IMR-90 (cell line): ENCODE data around the gene EFNA5. TPM values are rescaled to one million over a fixed set of nuclear protein-coding genes. Genes with fewer than 3 reads are reported as not detected.

Source experiments
- ATAC-seq: fragments of 200-7000 bp; cut with Tn5 transposase; 2 replicates; pipeline ENCODE4 v1.9.1; 2020; ENCODE audit warnings: low read depth, mild to moderate bottlenecking, moderate library complexity
- BruUV-seq: library from RNA; stranded (reverse); fragments of 400-500 nt; replicated peaks from 2 replicates; lab custom pipeline; 2021; lab: Mats Ljungman, UMichigan
- CTCF ChIA-PET: fragments of 300-600 bp; formaldehyde crosslinking; extraction: SDS; loops from one replicate; lab custom pipeline; 2021; ENCODE audit warnings: antibody characterized with exemption; lab: Yijun Ruan, JAX
- POLR2A ChIA-PET: fragments of 300-600 bp; sonication (Branson Sonifier 250); formaldehyde crosslinking; loops from one replicate; lab custom pipeline; 2022; ENCODE audit warnings: antibody characterized with exemption; ENCODE audit not compliant: unreplicated experiment; lab: Charles Lee
- DNase-seq: peaks from one replicate; pipeline ENCODE4 v3.0.0; 2013
- H2AFZ ChIP-seq: replicated peaks from 2 replicates; pipeline ENCODE3; 2013; ENCODE audit warnings: low read length, mild to moderate bottlenecking; ENCODE audit not compliant: poor library complexity
- H2AK5ac ChIP-seq: 2 replicates; pipeline ENCODE4 v1.6.1; 2013; ENCODE audit warnings: low read depth, low read length, inconsistent platforms
- H2AK9ac ChIP-seq: replicated peaks from 2 replicates; pipeline ENCODE3; 2013; ENCODE audit warnings: mild to moderate bottlenecking, low read depth, low read length, moderate library complexity; ENCODE audit not compliant: poor library complexity
- H2BK120ac ChIP-seq: 2 replicates; pipeline ENCODE4 v1.6.1; 2013; ENCODE audit warnings: low read depth, low read length, inconsistent platforms
- H2BK15ac ChIP-seq: 3 replicates; pipeline ENCODE4 v1.6.1; 2013; ENCODE audit warnings: low read depth, low read length, inconsistent platforms
- H2BK20ac ChIP-seq: 2 replicates; pipeline ENCODE4 v1.6.1; 2013; ENCODE audit warnings: low read depth, mild to moderate bottlenecking, inconsistent platforms, low read length, moderate library complexity
- H2BK5ac ChIP-seq: 2 replicates; pipeline ENCODE4 v1.6.1; 2013; ENCODE audit warnings: mild to moderate bottlenecking, low read depth, low read length, inconsistent platforms; ENCODE audit not compliant: poor library complexity, severe bottlenecking
- H3K14ac ChIP-seq: replicated peaks from 2 replicates; pipeline ENCODE4 v1.6.1; 2013; ENCODE audit warnings: low read depth, low read length, inconsistent platforms
- H3K18ac ChIP-seq: 2 replicates; pipeline ENCODE4 v1.6.1; 2013; ENCODE audit warnings: low read depth, low read length, control low read depth
- H3K23ac ChIP-seq: 2 replicates; pipeline ENCODE4 v1.6.1; 2013; ENCODE audit warnings: low read depth, low read length, inconsistent platforms
- H3K27ac ChIP-seq: 2 replicates; pipeline ENCODE4 v1.5.1; 2013; ENCODE audit warnings: mild to moderate bottlenecking, control low read depth, low read length; ENCODE audit not compliant: insufficient read depth
- H3K27me3 ChIP-seq: 2 replicates; pipeline ENCODE4 v1.6.1; 2013; ENCODE audit warnings: low read length; ENCODE audit not compliant: control insufficient read depth, insufficient read depth
- H3K36me3 ChIP-seq: 2 replicates; pipeline ENCODE4 v1.6.1; 2013; ENCODE audit warnings: low read length, mixed read lengths; ENCODE audit not compliant: control insufficient read depth, insufficient read depth
- H3K4ac ChIP-seq: 2 replicates; pipeline ENCODE4 v1.6.1; 2013; ENCODE audit warnings: low read depth, low read length, inconsistent platforms
- H3K4me1 ChIP-seq: 2 replicates; pipeline ENCODE4 v1.6.1; 2013; ENCODE audit warnings: low read length, mixed read lengths; ENCODE audit not compliant: control insufficient read depth, insufficient read depth
- H3K4me2 ChIP-seq: 2 replicates; pipeline ENCODE4 v1.6.1; 2013; ENCODE audit warnings: low read depth, mild to moderate bottlenecking, control low read depth, low read length, moderate library complexity
- H3K4me3 ChIP-seq: 2 replicates; pipeline ENCODE4 v1.5.1; 2013; ENCODE audit warnings: low read depth, mild to moderate bottlenecking, control low read depth, low read length, moderate library complexity; ENCODE audit not compliant: insufficient read depth
- H3K56ac ChIP-seq: 2 replicates; pipeline ENCODE4 v1.6.1; 2013; ENCODE audit warnings: low read length, inconsistent platforms; ENCODE audit not compliant: insufficient read depth; ENCODE audit errors: extremely low read depth
- H3K79me1 ChIP-seq, 2 experiments: 2 replicates each; pipeline ENCODE4 v1.6.1; 2013; ENCODE audit warnings: low read length in 2 of 2, inconsistent platforms in 1 of 2, low read depth in 1 of 2
- H3K9ac ChIP-seq: 2 replicates; pipeline ENCODE4 v1.6.1; 2013; ENCODE audit warnings: low read depth, low read length, control low read depth
- H3K9me1 ChIP-seq: 2 replicates; pipeline ENCODE4 v1.6.1; 2013; ENCODE audit warnings: low read length, inconsistent platforms; ENCODE audit not compliant: insufficient read depth
- H3K9me3 ChIP-seq: 2 replicates; pipeline ENCODE4 v1.6.1; 2013; ENCODE audit warnings: low read length; ENCODE audit not compliant: control insufficient read depth, insufficient read depth
- H4K20me1 ChIP-seq: 2 replicates; pipeline ENCODE4 v1.6.1; 2013; ENCODE audit warnings: low read length, inconsistent platforms; ENCODE audit not compliant: insufficient read depth
- H4K5ac ChIP-seq: 2 replicates; pipeline ENCODE4 v1.6.1; 2013; ENCODE audit warnings: mild to moderate bottlenecking, low read depth, low read length, control low read depth
- H4K8ac ChIP-seq, 2 experiments: 2 replicates each; pipeline ENCODE4 v1.6.1; 2013; ENCODE audit warnings: low read depth in 2 of 2, low read length in 2 of 2, control low read depth in 1 of 2, inconsistent platforms in 1 of 2
- H4K91ac ChIP-seq: 2 replicates; pipeline ENCODE4 v1.6.1; 2013; ENCODE audit warnings: low read depth, low read length, inconsistent platforms; ENCODE audit not compliant: insufficient read depth
- CEBPB ChIP-seq: IDR thresholded peaks from 2 replicates; pipeline ENCODE4 v1.6.1; 2012; ENCODE audit warnings: low read depth, low read length, improper control_type of control experiment
- MAZ ChIP-seq: IDR thresholded peaks from 2 replicates; pipeline ENCODE4 v1.6.1; 2012; ENCODE audit warnings: low read depth, mild to moderate bottlenecking, low read length, improper control_type of control experiment, moderate library complexity, borderline replicate concordance
- WGBS, 2 experiments: methylation state at CpG; one replicate each; pipeline versions ENCODE4 v1.1.5 to v1.1.7; 2013; ENCODE audit warnings: missing lambda C conversion rate in 2 of 2; ENCODE audit not compliant: insufficient read length in 1 of 2; ENCODE audit errors: extremely low coverage in 2 of 2; 5-methylcytosine and 5-hydroxymethylcytosine counted together
- dilution Hi-C: fragments of 300-500 bp; cut with HindIII; formaldehyde crosslinking; loops from one replicate; pipeline ENCODE4 v1.14.3; 2018; ENCODE audit warnings: low sequenced_read_pairs; ENCODE audit not compliant: unreplicated experiment
- in situ Hi-C: fragments of 300-500 bp; cut with MboI; formaldehyde crosslinking; loops from 3 replicates; pipeline ENCODE4 v1.14.3; 2019; ENCODE audit warnings: low sequenced_read_pairs, inconsistent platforms, mixed read lengths
- intact Hi-C: fragments of 100-400 bp; cut with micrococcal nuclease; formaldehyde crosslinking; loops from 2 replicates; pipeline ENCODE4 v1.10.0; 2022
- polyA plus RNA-seq, 3 experiments: library from polyadenylated mRNA; depleted of rRNA; stranded (reverse); fragments of >200 nt; gene quantifications; 2 replicates each; pipeline ENCODE4 v1.2.3, GENCODE V29; 2012; ENCODE audit warnings: low replicate concordance in 1 of 3
- total RNA-seq: library from RNA; depleted of rRNA; stranded (reverse); fragments of >200 nt; gene quantifications from 2 replicates; pipeline ENCODE4 v1.2.3, GENCODE V29; 2012

EFNA5 gene
- total and polyA plus RNA-seq, 2 of the 4 experiments (the other 2 are of a cell fraction): 1.5 to 1.6 TPM

- no peak overlapping the region for H3K4me3 ChIP-seq
- H3K23ac ChIP-seq: no peak overlapping the region
- H2BK120ac ChIP-seq: no peak overlapping the region
- no peaks in the 10 kb centered on the region for H4K20me1 ChIP-seq
- ChIA-PET CTCF (interaction anchor here (1.2 to 1.4 kb wide), 2 partner anchors 20 to 82 kb away, joined by 3 read pairs; no protein-coding TSS in a partner anchor), POLR2A (no interaction called here)
- H2BK20ac ChIP-seq: no peak overlapping the region
- H3K14ac ChIP-seq: no peak overlapping the region
- H2BK15ac ChIP-seq: no peak overlapping the region
- in situ Hi-C loops (no loop called here), dilution Hi-C loops (no loop called here), intact Hi-C loops (no loop called here)
- H4K8ac ChIP-seq: no peak overlapping the region
- H3K27ac ChIP-seq: no peak overlapping the region
- 100% methylated on average over 1 of the region's 3 CpGs; no CpG with 5 or more reads in 1 of the 2 experiments for WGBS, 2 experiments
- no peak overlapping the region for H3K56ac ChIP-seq
- TF ChIP-seq CEBPB (no peak), MAZ (no peak)
- H3K4me2 ChIP-seq: no peak overlapping the region
- H3K9ac ChIP-seq: no peak overlapping the region
- no peak overlapping the region for H4K5ac ChIP-seq
- DNase-seq: no peak
- H3K27me3 ChIP-seq: no peaks in the 10 kb centered on the region
- H3K9me1 ChIP-seq: no peaks in the 10 kb centered on the region
- H3K4ac ChIP-seq: no peak overlapping the region
- no TSS peak for BruUV-seq
- H3K18ac ChIP-seq: no peak overlapping the region
- H4K91ac ChIP-seq: no peak overlapping the region
- no peak for ATAC-seq
- no peaks in the 10 kb centered on the region for H3K79me1 ChIP-seq
- no peak overlapping the region for H2AK5ac ChIP-seq
- H3K9me3 ChIP-seq: no peaks in the 10 kb centered on the region
- no peaks in the 10 kb centered on the region; the same call in 1 of the 2 replicates for H3K4me1 ChIP-seq
- no peak overlapping the region for H2BK5ac ChIP-seq
- H2AFZ ChIP-seq: no peak overlapping the region
- no peak overlapping the region for H2AK9ac ChIP-seq
- no peaks in the 10 kb centered on the region for H3K36me3 ChIP-seq
Measured at GRCh38 chr5:107407713-107408298, 262.9 kb downstream of the EFNA5 start.
